NK-92 (cell line): ENCODE measurements around the gene MYLK.

Experiments
- DNase-seq: peaks from one replicate; lab custom pipeline; 2025; ENCODE audit not compliant: unreplicated experiment; lab: John Stamatoyannopoulos, UW

MYLK gene

GRCh38 chr3:123774474-123774873 lies 109.7 kb downstream of the MYLK start:
- DNase-seq = no peak

GRCh38 chr3:123773681-123774431 lies 110.3 kb downstream of the MYLK start:
- no peak for DNase-seq

GRCh38 chr3:123769356-123769743 lies 114.8 kb downstream of the MYLK start:
- DNase-seq = no peak

- DNase-seq = no peak
Measured at GRCh38 chr3:123768480-123769355, 115.4 kb downstream of the MYLK start.

GRCh38 chr3:123767564-123768292 lies 116.4 kb downstream of the MYLK start:
- DNase-seq = no peak

- no peak for DNase-seq
Measured at GRCh38 chr3:123767009-123767372, 117.1 kb downstream of the MYLK start.

- no peak for DNase-seq
Measured at GRCh38 chr3:123766193-123767008, 117.7 kb downstream of the MYLK start.

- no peak for DNase-seq
Measured at GRCh38 chr3:123765475-123766128, 118.5 kb downstream of the MYLK start.

- no peak for DNase-seq
Measured at GRCh38 chr3:123764647-123765046, 119.5 kb downstream of the MYLK start.

GRCh38 chr3:123762805-123763204 lies 121.3 kb downstream of the MYLK start:
- DNase-seq = no peak

- no peak for DNase-seq
Measured at GRCh38 chr3:123760817-123761216, 123.3 kb downstream of the MYLK start.

- DNase-seq = no peak
Measured at GRCh38 chr3:123759871-123760270, 124.3 kb downstream of the MYLK start.

- DNase-seq = no peak
Measured at GRCh38 chr3:123759311-123759710, 124.8 kb downstream of the MYLK start.

- no peak for DNase-seq
Measured at GRCh38 chr3:123758081-123758564, 126.0 kb downstream of the MYLK start.

GRCh38 chr3:123757281-123757940 lies 126.7 kb downstream of the MYLK start:
- DNase-seq = no peak

GRCh38 chr3:123755501-123755900 lies 128.6 kb downstream of the MYLK start:
- DNase-seq = no peak

GRCh38 chr3:123755085-123755484 lies 129.0 kb downstream of the MYLK start:
- no peak for DNase-seq

GRCh38 chr3:123753286-123753685 lies 130.8 kb downstream of the MYLK start:
- DNase-seq = no peak

GRCh38 chr3:123752228-123752627 lies 131.9 kb downstream of the MYLK start:
- DNase-seq = no peak

GRCh38 chr3:123751433-123751832 lies 132.7 kb downstream of the MYLK start:
- no peak for DNase-seq
